ENCODE data around the gene CRYBG1.

Gene CRYBG1

GRCh38 chr6:106599440-106599839 is 238.9 kb downstream of the CRYBG1 start:
- no peak for DNase-seq (ENCODE audit: low spot score)

GRCh38 chr6:106600329-106600728 is 239.8 kb downstream of the CRYBG1 start:
- DNase-seq (ENCODE audit: low spot score), result no peak

- DNase-seq (ENCODE audit: low spot score), result peak; percentile 23
These were observed 247.7 kb downstream of the CRYBG1 start for GRCh38 chr6:106608080-106608668.

- peak; percentile 20 for DNase-seq (ENCODE audit: low spot score)
These were observed 249.2 kb downstream of the CRYBG1 start for GRCh38 chr6:106609699-106610098.

GRCh38 chr6:106611030-106611429 is 250.5 kb downstream of the CRYBG1 start:
- no peak for DNase-seq (ENCODE audit: low spot score)

GRCh38 chr6:106612671-106613416 is 252.3 kb downstream of the CRYBG1 start:
- no peak for DNase-seq (ENCODE audit: low spot score)

GRCh38 chr6:106613590-106613989 is 253.1 kb downstream of the CRYBG1 start:
- no peak for DNase-seq (ENCODE audit: low spot score)

- DNase-seq (ENCODE audit: low spot score), result no peak
These were observed 253.6 kb downstream of the CRYBG1 start for GRCh38 chr6:106614166-106614565.

GRCh38 chr6:106614592-106615257 is 254.2 kb downstream of the CRYBG1 start:
- no peak for DNase-seq (ENCODE audit: low spot score)

- DNase-seq (ENCODE audit: low spot score), result no peak
These were observed 256.8 kb downstream of the CRYBG1 start for GRCh38 chr6:106617302-106617701.

GRCh38 chr6:106617857-106618256 is 257.3 kb downstream of the CRYBG1 start:
- DNase-seq (ENCODE audit: low spot score), result no peak

GRCh38 chr6:106618324-106618723 is 257.8 kb downstream of the CRYBG1 start:
- DNase-seq (ENCODE audit: low spot score), result no peak

GRCh38 chr6:106619223-106619622 is 258.7 kb downstream of the CRYBG1 start:
- no peak for DNase-seq (ENCODE audit: low spot score)

GRCh38 chr6:106620931-106621672 is 260.6 kb downstream of the CRYBG1 start:
- no peak for DNase-seq (ENCODE audit: low spot score)
